ENCODE results near the gene TAOK2.
A peak's percentile ranks its signal among the peaks of the same experiment; 100 is the strongest.

Gene TAOK2

DNA sequence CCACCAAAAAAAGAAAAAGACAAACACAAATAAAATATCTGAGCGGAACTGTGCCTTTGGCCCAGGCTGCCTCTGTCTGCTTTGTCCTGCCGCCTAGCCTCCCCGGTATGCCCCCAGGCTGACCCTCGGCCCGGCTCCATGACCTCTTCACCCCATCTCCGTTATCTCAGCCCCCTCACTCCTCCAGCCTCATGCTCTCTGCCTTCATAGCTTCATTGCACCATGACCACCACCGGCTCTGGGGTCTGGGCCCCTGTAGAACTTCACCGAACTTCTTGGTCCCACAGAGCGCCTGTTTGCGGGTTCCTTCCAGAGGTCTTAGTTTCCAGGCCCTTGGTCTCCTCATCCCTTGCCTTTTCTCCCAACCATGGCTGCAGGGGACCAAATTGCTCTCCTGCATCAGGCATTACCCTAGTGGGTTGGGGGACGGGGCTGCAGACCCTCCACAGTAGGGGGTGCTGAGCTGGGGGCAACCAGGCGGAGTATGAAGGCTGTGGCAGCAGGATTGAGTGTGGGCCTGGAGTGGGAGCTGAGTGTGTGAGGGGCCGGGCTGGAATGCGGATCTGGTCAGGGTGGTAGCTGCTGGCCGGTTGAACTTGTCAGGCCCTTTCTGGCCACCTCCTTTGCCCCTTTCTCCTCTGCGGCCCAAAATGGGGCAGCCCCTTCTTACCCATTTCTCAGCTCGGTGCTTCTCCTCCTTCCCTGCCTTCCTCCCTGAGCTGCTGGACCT lies 14.8 kb downstream of the TAOK2 start:
- DNase-seq (ENCODE audit: low read depth), result no peak

DNA sequence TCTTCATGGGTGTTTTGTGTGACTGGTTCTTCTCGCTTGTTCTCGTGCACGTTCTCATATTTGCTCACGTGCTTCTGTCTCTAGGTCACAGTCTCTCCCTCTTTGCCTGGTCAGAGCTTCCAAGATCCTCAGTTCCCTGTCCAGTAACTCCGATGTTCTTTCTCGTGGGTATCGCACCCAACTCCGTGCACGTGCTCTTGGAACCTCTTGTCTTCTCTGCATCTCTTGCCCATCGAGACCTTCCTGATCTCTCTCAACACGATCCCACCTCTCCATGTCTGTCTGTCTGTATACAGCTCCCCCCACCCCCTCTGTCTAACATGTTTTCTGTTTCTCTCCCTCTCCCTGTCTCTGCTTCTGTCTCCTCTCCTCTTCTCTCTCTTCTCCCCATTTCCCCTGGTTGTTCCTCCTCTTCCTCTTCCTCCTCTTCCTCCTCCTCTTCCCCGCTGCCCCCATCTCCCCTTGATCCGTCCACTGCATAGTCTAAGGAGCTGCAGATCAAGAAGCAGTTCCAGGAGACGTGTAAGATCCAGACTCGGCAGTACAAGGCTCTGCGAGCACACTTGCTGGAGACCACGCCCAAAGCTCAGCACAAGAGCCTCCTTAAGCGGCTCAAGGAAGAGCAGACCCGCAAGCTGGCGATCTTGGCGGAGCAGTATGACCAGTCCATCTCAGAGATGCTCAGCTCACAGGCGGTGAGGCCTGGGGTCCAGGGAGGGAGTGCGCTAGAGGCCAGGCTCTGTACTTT lies 15.6 kb downstream of the TAOK2 start:
- DNase-seq (ENCODE audit: low read depth), result no peak

DNA sequence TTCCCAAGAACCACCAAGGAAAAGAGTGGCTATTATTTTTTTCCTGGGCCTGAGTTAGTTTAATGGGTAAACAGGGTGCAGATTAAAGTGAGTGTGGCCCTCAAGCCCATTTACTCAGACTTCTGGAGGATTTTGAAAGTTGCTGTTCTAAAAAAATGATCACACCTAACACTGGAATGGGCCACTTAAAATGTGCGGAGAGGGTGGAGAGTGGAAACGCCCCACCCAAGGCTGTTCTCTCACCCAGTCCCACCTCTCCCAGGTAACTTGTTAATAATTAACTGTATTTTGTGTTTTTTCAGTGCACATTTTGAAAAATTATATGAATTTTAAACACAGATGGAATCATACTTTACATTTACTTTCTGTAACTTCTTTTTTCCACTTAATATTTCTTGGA lies 16.4 kb downstream of the TAOK2 start:
- DNase-seq (ENCODE audit: low read depth), result no peak

DNA sequence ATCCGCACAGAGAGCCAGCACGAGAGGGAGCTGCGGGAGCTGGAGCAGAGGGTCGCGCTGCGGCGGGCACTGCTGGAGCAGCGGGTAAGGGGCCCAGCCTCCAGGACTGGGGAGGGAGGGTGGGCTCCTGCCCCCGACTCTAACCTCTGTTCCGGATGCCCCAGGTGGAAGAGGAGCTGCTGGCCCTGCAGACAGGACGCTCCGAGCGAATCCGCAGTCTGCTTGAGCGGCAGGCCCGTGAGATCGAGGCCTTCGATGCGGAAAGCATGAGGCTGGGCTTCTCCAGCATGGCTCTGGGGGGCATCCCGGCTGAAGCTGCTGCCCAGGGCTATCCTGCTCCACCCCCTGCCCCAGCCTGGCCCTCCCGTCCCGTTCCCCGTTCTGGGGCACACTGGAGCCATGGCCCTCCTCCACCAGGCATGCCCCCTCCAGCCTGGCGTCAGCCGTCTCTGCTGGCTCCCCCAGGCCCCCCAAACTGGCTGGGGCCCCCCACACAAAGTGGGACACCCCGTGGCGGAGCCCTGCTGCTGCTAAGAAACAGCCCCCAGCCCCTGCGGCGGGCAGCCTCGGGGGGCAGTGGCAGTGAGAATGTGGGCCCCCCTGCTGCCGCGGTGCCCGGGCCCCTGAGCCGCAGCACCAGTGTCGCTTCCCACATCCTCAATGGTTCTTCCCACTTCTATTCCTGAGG lies 17.4 kb downstream of the TAOK2 start:
- DNase-seq (ENCODE audit: low read depth), result no peak

- DNase-seq (ENCODE audit: low read depth), result no peak
These were observed 17.9 kb downstream of the TAOK2 start for GRCh38 chr16:29991571-29991904.

DNA sequence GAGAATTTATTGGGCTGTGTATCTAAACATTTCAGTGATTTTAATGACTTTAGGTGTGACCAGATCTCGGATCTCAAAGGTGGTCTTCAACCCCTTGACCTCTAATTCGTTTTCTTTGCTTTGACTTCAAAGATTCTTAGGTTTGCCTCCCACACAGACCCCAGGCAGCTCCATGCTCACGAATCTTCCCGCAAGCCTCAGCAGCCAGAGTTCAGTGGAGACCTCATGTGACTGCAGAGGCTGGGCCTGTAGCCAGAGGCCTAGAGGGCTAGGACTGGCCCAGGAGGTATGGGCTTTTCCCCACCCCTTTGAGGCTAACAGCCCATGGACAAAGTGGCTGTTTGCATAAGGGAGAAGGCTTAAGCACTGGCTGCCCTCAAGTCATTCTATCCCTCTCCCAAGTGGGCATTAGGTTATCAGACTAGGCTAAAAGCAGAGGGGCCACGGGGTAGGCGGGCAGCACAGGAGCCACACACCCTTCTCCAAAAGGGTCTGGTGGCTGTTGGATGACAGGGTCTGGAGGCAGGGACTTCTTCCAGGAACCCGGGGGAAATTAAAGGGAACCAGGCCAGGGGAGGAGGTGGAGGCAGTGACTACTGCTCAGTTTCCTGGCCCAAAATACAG lies 18.8 kb downstream of the TAOK2 start:
- DNase-seq (ENCODE audit: low read depth), result no peak

DNA sequence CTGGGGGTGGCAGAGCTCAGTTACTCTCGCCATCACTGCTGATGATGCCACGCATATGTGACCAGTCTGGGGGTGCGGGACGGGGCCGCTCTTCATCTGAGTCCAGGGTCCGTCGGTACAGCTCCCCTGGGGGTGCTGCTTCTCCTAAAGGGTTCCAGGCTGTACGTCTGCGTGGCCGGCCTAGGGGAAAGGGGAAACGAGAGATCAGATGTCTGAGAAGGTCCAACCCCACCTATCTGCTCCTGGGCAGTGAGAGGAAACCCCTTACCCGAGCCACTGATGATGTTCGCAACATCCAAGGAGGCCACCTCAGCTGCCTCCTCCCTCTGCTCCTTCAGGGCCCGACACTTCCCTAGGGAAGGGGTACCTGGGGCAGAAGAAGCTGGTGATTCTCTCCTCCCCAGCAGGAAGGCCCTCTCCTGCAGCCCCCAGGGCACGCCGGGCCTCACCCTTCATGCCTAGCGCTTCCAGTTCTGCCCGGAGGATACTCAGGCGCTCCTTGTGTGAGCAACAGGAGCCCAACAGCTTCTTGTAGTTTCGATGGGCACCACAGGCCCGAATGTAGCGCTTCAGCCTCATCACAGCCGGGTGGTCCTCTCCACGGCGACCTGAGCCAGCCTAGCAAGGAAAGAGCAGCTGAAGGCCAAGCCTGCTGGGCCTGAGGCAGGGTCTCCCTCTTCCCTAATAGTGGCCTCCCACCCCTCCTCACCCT lies 19.7 kb downstream of the TAOK2 start:
- no peak for DNase-seq (ENCODE audit: low read depth)

DNA sequence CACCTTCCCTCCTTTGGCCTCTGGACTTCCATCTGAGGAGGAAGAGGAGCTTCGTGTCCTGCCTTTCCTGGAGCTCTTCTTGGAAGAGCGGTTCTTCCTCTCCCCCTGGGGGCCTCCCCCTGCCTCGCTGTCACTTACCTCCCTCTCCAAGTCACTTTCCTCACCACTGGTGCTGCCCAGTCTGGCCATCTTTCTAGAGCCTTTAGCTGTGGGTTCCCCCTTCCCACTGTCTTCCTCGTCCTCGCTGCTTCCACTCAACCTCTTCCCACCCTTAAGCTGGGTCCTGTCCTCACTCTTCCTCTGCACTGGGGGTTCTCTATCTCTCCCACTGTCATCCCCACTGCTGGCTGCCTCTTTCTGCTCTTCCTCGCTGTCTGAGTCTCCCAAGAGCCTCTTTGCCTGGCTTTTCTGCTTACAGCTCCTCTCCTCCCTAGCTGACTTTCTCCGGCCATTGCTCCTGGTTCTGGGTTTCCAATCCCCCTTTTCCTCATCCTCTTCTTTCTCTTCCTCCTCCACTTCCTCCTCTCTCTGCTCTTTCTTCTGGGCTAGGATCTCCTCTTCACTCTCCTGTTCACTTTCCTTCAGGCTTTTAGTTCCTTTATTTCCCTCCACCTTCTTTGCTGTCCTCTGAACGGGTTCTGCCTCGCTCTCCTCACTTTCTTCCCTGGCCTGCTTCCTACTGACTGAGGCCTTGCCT lies 20.4 kb downstream of the TAOK2 start:
- DNase-seq (ENCODE audit: low read depth), result no peak

- DNase-seq (ENCODE audit: low read depth), result no peak
These were observed 21.1 kb downstream of the TAOK2 start for GRCh38 chr16:29994600-29995323.

DNA sequence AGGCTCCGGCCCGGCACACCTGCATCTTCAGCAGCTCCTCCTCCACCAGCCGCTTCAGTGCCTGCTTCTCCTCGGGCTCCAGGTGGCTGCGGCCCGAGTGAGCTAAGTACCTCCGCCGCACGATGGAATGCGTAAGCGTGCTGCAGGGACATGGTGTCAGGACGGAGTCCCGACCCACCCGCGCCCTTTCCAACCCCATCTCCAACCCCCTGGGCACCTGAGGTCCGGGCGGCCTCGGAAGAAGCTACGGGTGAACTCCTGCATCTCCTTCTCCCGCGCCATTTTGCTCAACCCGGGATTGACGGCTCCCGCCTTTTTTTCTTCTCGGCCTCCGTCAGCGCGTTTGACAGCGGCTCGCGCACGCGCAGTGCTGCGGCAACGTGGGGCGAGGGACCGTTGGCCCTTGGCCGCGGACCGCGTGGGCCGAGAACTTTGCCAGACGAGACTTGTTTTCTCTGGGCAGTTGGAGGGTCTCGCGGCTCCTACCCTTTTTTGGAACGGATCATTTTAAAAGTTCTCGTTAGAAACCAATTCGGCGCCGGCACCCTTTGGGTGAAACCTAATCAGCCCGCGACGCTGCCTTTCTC lies 21.7 kb downstream of the TAOK2 start, which contains the start of gene HIRIP3:
Gene HIRIP3, minus strand, starts transcription at position 294 of the 587 bp plus-strand sequence. Its CDS starts 12 bp downstream, at position 282.
- DNase-seq (ENCODE audit: low read depth), result no peak

GRCh38 chr16:29995911-29996765 lies 22.5 kb downstream of the TAOK2 start, which contains the start of gene INO80E:
Gene INO80E (plus strand): TSS chr16:29996241. CDS start chr16:29996311, 70 bp downstream.
- DNase-seq (ENCODE audit: low read depth), result peak; percentile 90

GRCh38 chr16:29996766-29997250 lies 23.1 kb downstream of the TAOK2 start:
- no peak for DNase-seq (ENCODE audit: low read depth)

DNA sequence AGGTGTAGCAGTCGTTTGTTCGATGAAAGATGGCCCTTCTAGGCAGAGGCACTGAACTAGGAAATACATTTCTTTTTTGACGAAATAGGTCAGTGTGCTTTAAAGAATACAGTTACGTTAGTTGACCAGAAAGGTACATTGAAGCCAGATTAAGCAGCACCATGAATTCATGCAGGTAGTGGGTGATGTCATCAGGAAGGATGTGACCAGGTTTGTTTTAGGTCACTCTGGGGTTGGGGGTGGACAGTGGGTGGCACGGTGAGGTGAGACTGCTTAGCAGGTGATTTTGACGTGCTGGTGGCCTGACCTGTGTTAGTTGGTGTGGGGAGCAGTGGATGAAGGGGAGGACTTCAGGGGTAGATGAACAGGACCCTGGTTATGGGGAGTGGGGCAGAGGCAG lies 25.9 kb downstream of the TAOK2 start:
- DNase-seq (ENCODE audit: low read depth), result no peak

DNA sequence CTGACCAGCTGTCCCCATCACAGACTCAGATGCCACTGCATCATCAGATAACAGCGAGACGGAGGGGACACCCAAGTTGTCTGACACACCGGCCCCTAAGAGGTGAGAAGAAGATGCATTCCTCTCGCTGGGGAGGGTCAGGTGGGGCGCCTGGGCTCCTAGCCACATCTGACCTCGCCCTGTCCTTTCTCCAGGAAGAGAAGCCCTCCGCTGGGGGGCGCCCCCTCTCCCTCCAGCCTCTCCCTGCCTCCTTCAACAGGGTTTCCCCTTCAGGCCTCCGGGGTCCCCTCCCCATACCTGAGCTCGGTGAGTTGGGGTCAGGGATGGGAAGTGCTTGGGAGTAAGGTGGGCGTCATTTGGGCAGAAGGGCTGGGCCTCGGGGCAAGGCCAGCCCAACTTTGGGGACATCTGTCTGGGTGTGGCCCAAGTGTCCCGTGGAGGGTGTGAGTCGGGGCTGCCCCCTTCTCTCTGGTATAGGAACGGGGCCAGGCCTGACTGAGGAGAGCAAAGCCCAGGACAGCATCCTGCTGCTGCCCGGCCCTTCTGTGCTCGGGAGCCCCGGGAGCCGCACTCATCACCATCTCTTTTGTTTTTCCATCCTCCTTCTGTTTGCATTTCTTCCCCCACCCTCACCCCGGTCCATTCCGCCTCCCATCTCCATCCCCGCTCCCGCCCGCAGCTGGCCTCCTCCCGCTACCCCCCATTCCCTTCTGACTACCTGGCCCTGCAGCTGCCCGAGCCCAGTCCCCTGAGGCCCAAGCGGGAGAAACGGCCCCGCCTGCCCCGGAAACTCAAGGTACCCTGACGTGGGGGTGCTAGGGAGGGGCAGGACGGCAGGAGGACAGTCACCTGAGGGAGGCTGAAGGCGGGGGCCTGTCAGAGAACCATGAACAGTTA lies 27.3 kb downstream of the TAOK2 start:
- DNase-seq (ENCODE audit: low read depth), result no peak

DNA sequence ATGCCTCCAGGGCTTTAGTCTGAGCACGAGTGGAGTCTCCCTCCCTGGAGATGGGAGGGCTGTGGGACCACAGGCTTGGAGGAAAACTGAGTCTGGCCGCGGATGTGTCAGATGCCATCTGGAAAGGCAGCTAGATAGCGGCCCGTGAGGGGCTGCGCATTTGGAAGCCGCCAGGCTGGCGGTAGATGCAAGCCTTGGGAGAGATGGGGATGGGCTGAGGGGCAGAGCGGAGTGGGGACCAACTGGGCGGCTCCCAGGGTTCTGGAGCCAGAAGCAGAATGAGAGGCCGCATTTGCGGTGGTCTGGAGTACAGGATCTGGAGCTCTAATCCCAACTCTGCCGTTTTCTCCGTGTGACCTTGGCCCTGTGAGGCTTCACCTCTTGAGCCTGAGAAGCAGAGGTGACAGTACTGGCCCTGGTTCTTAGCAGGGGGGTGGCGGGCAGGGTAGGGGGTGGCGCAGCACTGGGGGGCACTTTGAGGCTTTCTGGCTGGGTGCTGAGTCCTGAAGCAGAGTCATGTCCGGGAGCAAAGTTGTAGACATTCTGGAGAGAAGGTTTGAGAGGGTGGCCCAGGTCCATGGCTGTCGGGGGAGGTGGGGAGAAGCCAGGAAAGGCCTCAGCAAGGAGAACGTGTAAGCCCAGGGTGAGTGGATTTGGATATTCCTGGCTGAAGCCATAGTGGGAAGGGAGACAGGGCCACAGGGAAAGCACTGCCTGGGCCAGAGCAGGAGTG lies 29.1 kb downstream of the TAOK2 start:
- DNase-seq (ENCODE audit: low read depth), result no peak

GRCh38 chr16:30003670-30004423 lies 30.2 kb downstream of the TAOK2 start:
- no peak for DNase-seq (ENCODE audit: low read depth)

DNA sequence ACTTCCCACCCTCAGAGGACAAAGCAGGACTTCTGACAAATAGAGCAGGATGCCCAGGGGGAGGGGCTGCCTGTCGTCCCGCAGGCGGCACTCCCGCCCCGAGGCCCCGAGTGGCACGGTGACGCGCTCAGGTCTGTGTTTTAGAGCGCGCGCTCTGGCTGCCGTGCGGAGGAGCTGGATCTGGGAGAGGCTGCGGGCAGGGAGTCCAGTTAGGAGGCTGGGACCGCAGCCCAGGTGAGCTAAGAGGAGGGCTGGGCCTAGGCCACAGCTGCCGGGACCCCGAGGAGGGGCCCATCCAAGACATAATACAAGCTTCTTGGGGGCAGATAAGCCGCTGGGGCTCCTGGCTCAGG lies 30.7 kb downstream of the TAOK2 start:
- DNase-seq (ENCODE audit: low read depth), result no peak
